Peyer's patch (tissue), 4 donors: ENCODE results near the gene TOM1L2. TPM values are rescaled to one million over a fixed set of nuclear protein-coding genes. Genes with fewer than 3 reads are reported as not detected.

Experiments
- DNase-seq, 3 donors: peaks; one replicate each; pipeline ENCODE4 v3.0.0-alpha.2; 2017 to 2019
- H3K27ac ChIP-seq, 4 donors: fragments of 200-600 bp; sonication (generic); one replicate each; pipeline ENCODE4 v1.5.1; 2016 to 2019
- H3K27me3 ChIP-seq, 2 donors: fragments of 200-600 bp; sonication (generic); one replicate each; pipeline ENCODE4 v1.5.1; 2019
- H3K36me3 ChIP-seq, 3 donors: fragments of 200-600 bp; sonication (generic); one replicate each; pipeline ENCODE4 v1.5.1; 2016 to 2019
- H3K4me1 ChIP-seq, 4 donors: fragments of 200-600 bp; sonication (generic); one replicate each; pipeline ENCODE4 v1.5.1; 2016 to 2019
- H3K4me3 ChIP-seq, 4 donors: fragments of 200-600 bp; sonication (generic); 1 replicate in 3 of 4; 2 replicates in 1 of 4; pipeline ENCODE4 v1.5.1; 2016 to 2019; ENCODE audit warnings: mild to moderate bottlenecking in 1 of 4
- H3K9me3 ChIP-seq, 4 donors: fragments of 200-600 bp; sonication (generic); one replicate each; pipeline ENCODE4 v1.5.1; 2016 to 2019; ENCODE audit warnings: mild to moderate bottlenecking in 1 of 4
- POLR2A ChIP-seq, 2 donors: fragments of 450-650 bp; IDR thresholded peaks; one replicate each; pipeline ENCODE4 v1.5.1; 2017; ENCODE audit warnings: antibody characterized with exemption in 2 of 2, mild to moderate bottlenecking in 2 of 2, moderate library complexity in 2 of 2
- total RNA-seq, 4 donors: library from RNA; depleted of rRNA; stranded (reverse); fragments of >200 nt; gene quantifications; one replicate each; pipeline ENCODE4 v1.1.0, GENCODE V29; 2016
- TF ChIP-seq, protein P1 (sequence below), 6 experiments: fragments of 450-650 bp in 4 of 6; fragments of 200-600 bp in 2 of 6; sonication (generic) in 1 of 6; IDR thresholded peaks; one replicate each; pipeline ENCODE4 v1.5.1; 2017 to 2019; ENCODE audit warnings: antibody characterized with exemption in 6 of 6, mild to moderate bottlenecking in 3 of 6, moderate library complexity in 1 of 6

Gene TOM1L2
- total RNA-seq, 4 donors from 2014 or later = 49.5 to 74.8 (median 62.7) TPM

DNA sequence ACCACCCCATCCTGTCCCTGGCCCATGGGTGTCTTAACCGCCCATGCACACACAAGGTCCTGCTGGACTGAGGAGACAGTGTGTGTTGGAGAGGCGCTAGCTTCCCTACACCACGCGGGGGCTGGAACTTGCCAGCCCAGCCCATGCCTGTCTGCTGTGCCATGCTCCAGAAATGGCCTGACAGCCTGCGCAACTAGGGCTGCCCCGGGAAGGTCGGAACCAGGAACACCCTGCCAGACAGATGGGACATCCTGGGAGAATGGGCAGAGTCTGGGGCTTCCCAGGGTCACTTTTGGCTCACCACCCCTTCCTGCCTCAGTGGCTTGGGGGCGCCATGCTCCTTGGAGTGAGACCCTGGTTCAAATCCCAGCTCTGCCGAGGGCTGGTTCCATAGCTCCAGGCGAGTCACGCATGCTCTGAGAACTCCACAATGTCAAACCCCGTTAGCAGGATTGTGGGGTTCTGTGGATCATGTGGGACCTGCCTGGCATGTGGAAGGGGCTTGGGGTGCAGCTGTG is 171.6 kb downstream of the TOM1L2 start:
- Histone ChIP-seq H3K4me1 (no peaks in the 10 kb centered on the region), H3K27me3 (no peaks in the 10 kb centered on the region), H3K9me3 (no peaks in the 10 kb centered on the region), H3K36me3 (peaks cover 0 to 50% (median 0%) of the 10 kb centered on the region in 3 donors), H3K4me3 (no peak overlapping the region), H3K27ac (no peak overlapping the region)
- DNase-seq = no peak
- TF ChIP-seq POLR2A (IDR thresholded peaks at IDR 0.05) = no peak
- TF ChIP-seq, protein P1, sequence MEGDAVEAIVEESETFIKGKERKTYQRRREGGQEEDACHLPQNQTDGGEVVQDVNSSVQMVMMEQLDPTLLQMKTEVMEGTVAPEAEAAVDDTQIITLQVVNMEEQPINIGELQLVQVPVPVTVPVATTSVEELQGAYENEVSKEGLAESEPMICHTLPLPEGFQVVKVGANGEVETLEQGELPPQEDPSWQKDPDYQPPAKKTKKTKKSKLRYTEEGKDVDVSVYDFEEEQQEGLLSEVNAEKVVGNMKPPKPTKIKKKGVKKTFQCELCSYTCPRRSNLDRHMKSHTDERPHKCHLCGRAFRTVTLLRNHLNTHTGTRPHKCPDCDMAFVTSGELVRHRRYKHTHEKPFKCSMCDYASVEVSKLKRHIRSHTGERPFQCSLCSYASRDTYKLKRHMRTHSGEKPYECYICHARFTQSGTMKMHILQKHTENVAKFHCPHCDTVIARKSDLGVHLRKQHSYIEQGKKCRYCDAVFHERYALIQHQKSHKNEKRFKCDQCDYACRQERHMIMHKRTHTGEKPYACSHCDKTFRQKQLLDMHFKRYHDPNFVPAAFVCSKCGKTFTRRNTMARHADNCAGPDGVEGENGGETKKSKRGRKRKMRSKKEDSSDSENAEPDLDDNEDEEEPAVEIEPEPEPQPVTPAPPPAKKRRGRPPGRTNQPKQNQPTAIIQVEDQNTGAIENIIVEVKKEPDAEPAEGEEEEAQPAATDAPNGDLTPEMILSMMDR (IDR thresholded peaks at IDR 0.05) = no peak

DNA sequence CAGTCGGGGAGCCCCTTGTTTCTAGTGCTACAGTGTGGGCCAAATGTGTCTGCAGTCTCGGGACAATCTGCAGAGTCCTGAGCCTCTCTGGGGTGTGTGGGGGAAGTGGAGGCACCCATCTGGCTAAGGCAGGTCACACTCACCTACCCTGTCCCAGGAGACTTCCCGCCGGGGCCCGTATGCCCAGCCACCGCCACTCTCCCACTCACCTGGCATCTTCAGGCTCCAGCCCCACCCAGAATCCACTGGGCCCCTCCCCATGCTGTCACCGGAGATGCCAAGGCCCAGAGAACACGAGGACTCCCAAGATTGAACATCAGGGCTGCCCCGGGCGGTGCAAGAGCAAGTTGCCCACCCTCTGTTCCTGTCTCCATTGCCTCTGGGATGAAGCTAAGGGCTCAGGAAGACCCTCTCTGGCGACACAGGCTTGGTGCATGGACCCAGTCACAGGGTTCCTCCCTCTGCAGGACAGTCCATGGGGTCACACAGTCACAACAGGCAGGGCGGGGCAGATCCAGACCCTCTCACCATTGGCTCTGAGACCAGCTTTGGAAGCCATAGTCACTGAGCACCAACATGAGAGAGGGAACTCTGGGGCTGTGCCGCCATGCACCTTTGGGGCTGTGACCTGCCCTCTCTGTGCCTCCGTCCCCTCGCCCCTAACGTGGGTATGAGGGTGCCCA is 173.5 kb downstream of the TOM1L2 start:
- H3K9me3 ChIP-seq = no peaks in the 10 kb centered on the region
- no peak overlapping the region for H3K27ac ChIP-seq
- no peak overlapping the region for H3K4me3 ChIP-seq
- TF ChIP-seq, protein P1 (IDR thresholded peaks at IDR 0.05) = no peak
- no peak for TF ChIP-seq POLR2A (IDR thresholded peaks at IDR 0.05)
- H3K36me3 ChIP-seq = peaks cover 0 to 50% (median 0%) of the 10 kb centered on the region in 3 donors
- DNase-seq = no peak
- no peaks in the 10 kb centered on the region for H3K27me3 ChIP-seq
- H3K4me1 ChIP-seq = peaks cover 0 to 1% (median 0%) of the 10 kb centered on the region in 4 donors

DNA sequence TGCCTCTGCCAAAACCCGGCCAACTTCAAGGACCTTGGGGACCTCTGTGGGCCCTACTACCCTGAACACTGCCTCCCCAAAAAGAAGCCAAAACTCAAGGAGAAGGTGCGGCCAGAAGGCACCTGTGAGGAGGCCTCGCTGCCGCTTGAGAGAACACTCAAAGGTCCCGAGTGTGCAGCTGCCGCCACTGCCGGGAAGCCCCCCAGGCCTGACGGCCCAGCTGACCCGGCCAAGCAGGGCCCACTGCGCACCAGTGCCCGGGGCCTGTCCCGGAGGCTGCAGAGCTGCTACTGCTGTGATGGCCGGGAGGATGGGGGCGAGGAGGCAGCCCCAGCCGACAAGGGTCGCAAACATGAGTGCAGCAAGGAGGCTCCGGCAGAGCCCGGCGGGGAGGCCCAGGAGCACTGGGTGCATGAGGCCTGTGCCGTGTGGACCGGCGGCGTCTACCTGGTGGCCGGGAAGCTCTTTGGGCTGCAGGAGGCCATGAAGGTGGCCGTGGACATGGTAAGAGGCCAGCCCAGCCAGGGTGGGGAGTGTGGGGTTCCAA is 174.1 kb downstream of the TOM1L2 start:
- peaks cover 0 to 53% (median 0%) of the 10 kb centered on the region in 3 donors for H3K36me3 ChIP-seq

DNA sequence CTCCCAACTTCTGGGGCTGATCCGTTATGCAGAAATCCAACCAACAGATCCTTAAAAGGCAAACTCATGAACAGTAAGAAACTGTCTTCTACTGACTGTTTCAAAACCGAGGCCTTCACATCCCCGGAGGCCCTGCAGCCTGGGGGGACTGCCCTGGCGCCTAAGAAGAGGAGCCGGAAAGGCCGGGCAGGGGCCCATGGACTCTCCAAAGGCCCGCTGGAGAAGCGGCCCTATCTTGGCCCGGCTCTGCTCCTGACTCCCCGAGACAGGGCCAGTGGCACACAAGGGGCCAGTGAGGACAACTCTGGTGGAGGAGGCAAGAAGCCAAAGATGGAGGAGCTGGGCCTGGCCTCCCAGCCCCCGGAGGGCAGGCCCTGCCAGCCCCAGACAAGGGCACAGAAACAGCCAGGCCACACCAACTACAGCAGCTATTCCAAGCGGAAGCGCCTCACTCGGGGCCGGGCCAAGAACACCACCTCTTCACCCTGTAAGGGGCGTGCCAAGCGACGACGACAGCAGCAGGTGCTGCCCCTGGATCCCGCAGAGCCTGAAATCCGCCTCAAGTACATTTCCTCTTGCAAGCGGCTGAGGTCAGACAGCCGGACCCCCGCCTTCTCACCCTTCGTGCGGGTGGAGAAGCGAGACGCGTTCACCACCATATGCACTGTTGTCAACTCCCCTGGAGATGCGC is 174.9 kb downstream of the TOM1L2 start:
- Histone ChIP-seq H3K27me3 (no peaks in the 10 kb centered on the region), H3K36me3 (peaks cover 0 to 53% (median 0%) of the 10 kb centered on the region in 3 donors), H3K9me3 (no peaks in the 10 kb centered on the region), H3K4me3 (no peak overlapping the region), H3K4me1 (peaks cover 0 to 16% (median 2%) of the 10 kb centered on the region in 4 donors), H3K27ac (no peak overlapping the region)
- DNase-seq = no peak
- TF ChIP-seq POLR2A (IDR thresholded peaks at IDR 0.05) = no peak
- TF ChIP-seq, protein P1 (IDR thresholded peaks at IDR 0.05) = no peak

More for the DNA sequence above, 174.1 kb downstream of the TOM1L2 start:
- DNase-seq = no peak
- Histone ChIP-seq H3K4me3 (no peak overlapping the region), H3K9me3 (no peaks in the 10 kb centered on the region), H3K27ac (no peak overlapping the region), H3K27me3 (no peaks in the 10 kb centered on the region), H3K4me1 (peaks cover 0 to 7% (median under 1%) of the 10 kb centered on the region in 4 donors)
- TF ChIP-seq POLR2A (IDR thresholded peaks at IDR 0.05) = no peak
- TF ChIP-seq, protein P1 (IDR thresholded peaks at IDR 0.05) = no peak

DNA sequence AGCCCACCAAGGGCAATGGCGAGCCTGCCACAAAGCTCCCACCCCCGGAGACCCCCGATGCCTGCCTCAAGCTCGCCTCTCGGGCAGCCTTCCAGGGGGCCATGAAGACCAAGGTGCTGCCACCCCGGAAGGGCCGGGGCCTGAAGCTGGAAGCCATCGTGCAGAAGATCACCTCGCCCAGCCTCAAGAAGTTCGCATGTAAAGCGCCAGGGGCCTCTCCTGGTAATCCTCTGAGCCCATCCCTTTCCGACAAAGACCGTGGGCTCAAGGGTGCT is 175.5 kb downstream of the TOM1L2 start:
- Histone ChIP-seq H3K27me3 (no peaks in the 10 kb centered on the region), H3K4me1 (peaks cover 0 to 21% (median 2%) of the 10 kb centered on the region in 4 donors), H3K4me3 (no peak overlapping the region), H3K27ac (no peak overlapping the region), H3K36me3 (peaks cover 0 to 53% (median 0%) of the 10 kb centered on the region in 3 donors), H3K9me3 (no peaks in the 10 kb centered on the region)
- TF ChIP-seq, protein P1 (IDR thresholded peaks at IDR 0.05) = no peak
- no peak for TF ChIP-seq POLR2A (IDR thresholded peaks at IDR 0.05)
- DNase-seq = no peak
